ENCODE results near the gene SULT1C2.

- TF ChIP-seq MCM5 (IDR thresholded peaks at IDR 0.05; ENCODE audit: low read depth) (no peak), ELF4 (CRISPR knock-in tag; IDR thresholded peaks at IDR 0.05) (no peak)
These were observed 34.9 kb downstream of the SULT1C2 start for GRCh38 chr2:108323619-108324018.
